Measurements from ENCODE around the gene TSPAN11.

Gene TSPAN11

GRCh38 chr12:30993766-30994165 is 67.2 kb downstream of the TSPAN11 start:
- in situ Hi-C loops (cut with MboI; ENCODE audit: low sequenced_read_pairs, unreplicated experiment), result no loop called here
- TF ChIP-seq CTCF (IDR thresholded peaks at IDR 0.05; ENCODE audit: borderline replicate concordance, control extremely low read depth, extremely low read depth, insufficient read depth, missing control alignments), result no peak
- no peak for DNase-seq (ENCODE audit: low spot score)

DNA sequence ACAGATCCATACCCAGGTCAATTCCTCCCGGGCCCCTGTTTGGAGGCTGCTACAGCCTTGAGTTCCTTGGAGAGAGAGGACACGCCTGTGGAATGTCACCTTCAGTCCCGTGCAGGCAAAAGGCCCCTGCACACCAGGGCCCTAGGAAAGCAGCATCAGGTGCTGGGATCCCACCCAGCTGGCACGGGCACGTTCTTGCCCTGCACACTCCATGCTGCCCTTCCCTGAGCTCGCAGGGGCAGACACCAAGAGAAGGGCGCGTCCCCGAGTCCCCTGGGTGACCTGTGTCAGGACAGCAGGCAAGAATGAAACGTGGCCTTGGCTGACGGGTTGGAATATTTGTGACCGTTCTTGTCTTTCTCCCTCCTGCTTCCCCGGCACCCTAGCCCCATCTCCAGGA is 67.7 kb downstream of the TSPAN11 start:
- in situ Hi-C loops (cut with MboI; ENCODE audit: low sequenced_read_pairs, unreplicated experiment), result no loop called here
- TF ChIP-seq CTCF (IDR thresholded peaks at IDR 0.05; ENCODE audit: borderline replicate concordance, control extremely low read depth, extremely low read depth, insufficient read depth, missing control alignments), result no peak
- DNase-seq (ENCODE audit: low spot score), result no peak

GRCh38 chr12:30996255-30996654 is 69.7 kb downstream of the TSPAN11 start:
- DNase-seq (ENCODE audit: low spot score), result no peak
- in situ Hi-C loops (cut with MboI; ENCODE audit: low sequenced_read_pairs, unreplicated experiment), result no loop called here
- TF ChIP-seq CTCF (IDR thresholded peaks at IDR 0.05; ENCODE audit: borderline replicate concordance, control extremely low read depth, extremely low read depth, insufficient read depth, missing control alignments), result no peak

GRCh38 chr12:30996752-30997151 is 70.2 kb downstream of the TSPAN11 start:
- DNase-seq (ENCODE audit: low spot score), result no peak
- in situ Hi-C loops (cut with MboI; ENCODE audit: low sequenced_read_pairs, unreplicated experiment), result no loop called here
- no peak for TF ChIP-seq CTCF (IDR thresholded peaks at IDR 0.05; ENCODE audit: borderline replicate concordance, control extremely low read depth, extremely low read depth, insufficient read depth, missing control alignments)

GRCh38 chr12:30997685-30998440 is 71.3 kb downstream of the TSPAN11 start:
- in situ Hi-C loops (cut with MboI; ENCODE audit: low sequenced_read_pairs, unreplicated experiment), result no loop called here
- DNase-seq (ENCODE audit: low spot score), result no peak
- no peak for TF ChIP-seq CTCF (IDR thresholded peaks at IDR 0.05; ENCODE audit: borderline replicate concordance, control extremely low read depth, extremely low read depth, insufficient read depth, missing control alignments)

GRCh38 chr12:30999011-30999410 is 72.5 kb downstream of the TSPAN11 start:
- TF ChIP-seq CTCF (IDR thresholded peaks at IDR 0.05; ENCODE audit: borderline replicate concordance, control extremely low read depth, extremely low read depth, insufficient read depth, missing control alignments), result no peak
- DNase-seq (ENCODE audit: low spot score), result no peak
- in situ Hi-C loops (cut with MboI; ENCODE audit: low sequenced_read_pairs, unreplicated experiment), result no loop called here

All from GM13976 (cell line).